ENCODE results near the gene PAFAH1B2.

- TF ChIP-seq, protein P1, sequence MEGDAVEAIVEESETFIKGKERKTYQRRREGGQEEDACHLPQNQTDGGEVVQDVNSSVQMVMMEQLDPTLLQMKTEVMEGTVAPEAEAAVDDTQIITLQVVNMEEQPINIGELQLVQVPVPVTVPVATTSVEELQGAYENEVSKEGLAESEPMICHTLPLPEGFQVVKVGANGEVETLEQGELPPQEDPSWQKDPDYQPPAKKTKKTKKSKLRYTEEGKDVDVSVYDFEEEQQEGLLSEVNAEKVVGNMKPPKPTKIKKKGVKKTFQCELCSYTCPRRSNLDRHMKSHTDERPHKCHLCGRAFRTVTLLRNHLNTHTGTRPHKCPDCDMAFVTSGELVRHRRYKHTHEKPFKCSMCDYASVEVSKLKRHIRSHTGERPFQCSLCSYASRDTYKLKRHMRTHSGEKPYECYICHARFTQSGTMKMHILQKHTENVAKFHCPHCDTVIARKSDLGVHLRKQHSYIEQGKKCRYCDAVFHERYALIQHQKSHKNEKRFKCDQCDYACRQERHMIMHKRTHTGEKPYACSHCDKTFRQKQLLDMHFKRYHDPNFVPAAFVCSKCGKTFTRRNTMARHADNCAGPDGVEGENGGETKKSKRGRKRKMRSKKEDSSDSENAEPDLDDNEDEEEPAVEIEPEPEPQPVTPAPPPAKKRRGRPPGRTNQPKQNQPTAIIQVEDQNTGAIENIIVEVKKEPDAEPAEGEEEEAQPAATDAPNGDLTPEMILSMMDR (IDR thresholded peaks at IDR 0.05; ENCODE audit: insufficient read depth, low read length, poor library complexity, severe bottlenecking) = no peak
- no peak for TF ChIP-seq EZH2phosphoT487 (conservative IDR thresholded peaks at IDR 0.05; ENCODE audit: low read length)
These were observed 648 bp downstream of the PAFAH1B2 start for GRCh38 chr11:117144477-117145392.

All from SU-DHL-6 (cell line).